ENCODE measurements around the gene PLAC1. TPM values are rescaled to one million over a fixed set of nuclear protein-coding genes. Genes with fewer than 3 reads are reported as not detected.

PLAC1 gene
- total and polyA plus RNA-seq, 2 of the 4 experiments (the other 2 are of a cell fraction) = 0.36 to 0.74 TPM

GRCh38 chrX:134688031-134688823, 30.0 kb upstream of the PLAC1 start:
- no TSS peak for BruUV-seq (replicated peaks)
- H2BK20ac ChIP-seq (ENCODE audit: low read depth, low read length) = peak overlapping the region; percentile 27; the same call in 1 of the 2 replicates
- dilution Hi-C loops (cut with HindIII; ENCODE audit: low sequenced_read_pairs, unreplicated experiment) (no loop called here), intact Hi-C loops (cut with micrococcal nuclease) (no loop called here), in situ Hi-C loops (cut with MboI; ENCODE audit: low sequenced_read_pairs) (no loop called here)
- no peak overlapping the region for H3K4me2 ChIP-seq (ENCODE audit: low read depth, low read length)
- no peaks in the 10 kb centered on the region for H3K9me3 ChIP-seq (ENCODE audit: control insufficient read depth, insufficient read depth, low read length)
- H3K4me3 ChIP-seq (ENCODE audit: insufficient read depth, low read depth, low read length) = no peak overlapping the region
- no peak for TF ChIP-seq USF2 (IDR thresholded peaks at IDR 0.05; ENCODE audit: low read depth, low read length)
- TF ChIP-seq RCOR1 (IDR thresholded peaks at IDR 0.05; ENCODE audit: insufficient replicate concordance, low read length) = no peak
- no peak for TF ChIP-seq CTCF (conservative IDR thresholded peaks at IDR 0.05; ENCODE audit: low read depth, low read length)
- no peak for TF ChIP-seq MAFK (IDR thresholded peaks at IDR 0.05; ENCODE audit: low read depth, low read length)
- POLR2A ChIA-PET (ENCODE audit: unreplicated experiment) = no interaction called here
- no peak for ATAC-seq (ENCODE audit: low read depth)
- H2AK9ac ChIP-seq (replicated peaks; ENCODE audit: low read depth, low read length, poor library complexity) = no peak overlapping the region
- H3K4me1 ChIP-seq (ENCODE audit: control insufficient read depth, insufficient read depth, low read length) = peaks cover 3% of the 10 kb centered on the region
- H2AK5ac ChIP-seq (ENCODE audit: low read depth, low read length) = no peak overlapping the region
- WGBS, 2 experiments (ENCODE audit: extremely low coverage in 2 of 2, insufficient read length in 1 of 2) = no CpG with 5 or more reads among the region's 5 CpGs
- H4K20me1 ChIP-seq (ENCODE audit: insufficient read depth, low read length) = no peaks in the 10 kb centered on the region
- no peak overlapping the region for H2BK5ac ChIP-seq (ENCODE audit: low read depth, low read length, poor library complexity, severe bottlenecking)
- no peak for DNase-seq
- H3K4ac ChIP-seq (ENCODE audit: low read depth, low read length) = no peak overlapping the region
- no peak overlapping the region for H3K56ac ChIP-seq (ENCODE audit: extremely low read depth, insufficient read depth, low read length)
- no peak overlapping the region for H3K18ac ChIP-seq (ENCODE audit: low read depth, low read length)
- no peak overlapping the region for H2AFZ ChIP-seq (replicated peaks; ENCODE audit: low read length, poor library complexity)
- no peak overlapping the region for H4K8ac ChIP-seq (ENCODE audit: low read depth in 2 of 2, low read length in 2 of 2)
- no peak overlapping the region for H2BK120ac ChIP-seq (ENCODE audit: low read depth, low read length)
- CTCF ChIA-PET = no interaction called here
- H3K23ac ChIP-seq (ENCODE audit: low read depth, low read length) = no peak overlapping the region
- H4K91ac ChIP-seq (ENCODE audit: insufficient read depth, low read depth, low read length) = no peak overlapping the region
- H3K27me3 ChIP-seq (ENCODE audit: control insufficient read depth, insufficient read depth, low read length) = no peaks in the 10 kb centered on the region
- H2BK15ac ChIP-seq (ENCODE audit: low read depth, low read length) = no peak overlapping the region
- no peaks in the 10 kb centered on the region for H3K36me3 ChIP-seq (ENCODE audit: control insufficient read depth, insufficient read depth, low read length)
- no peak overlapping the region for H4K5ac ChIP-seq (ENCODE audit: low read depth, low read length)
- no peak overlapping the region for H3K9ac ChIP-seq (ENCODE audit: low read depth, low read length)
- no peak overlapping the region for H3K27ac ChIP-seq (ENCODE audit: insufficient read depth, low read length)
- no peaks in the 10 kb centered on the region; the same call in 1 of the 2 replicates for H3K9me1 ChIP-seq (ENCODE audit: insufficient read depth, low read length)
- H3K14ac ChIP-seq (replicated peaks; ENCODE audit: low read depth, low read length) = no peak overlapping the region
- H3K79me1 ChIP-seq (ENCODE audit: low read depth in 1 of 2, low read length in 2 of 2) = no peaks in the 10 kb centered on the region

All from IMR-90 (cell line).